Esophagus muscularis mucosa (tissue), 4 donors: ENCODE measurements around the gene WDR77. TPM values are rescaled to one million over a fixed set of nuclear protein-coding genes. Genes with fewer than 3 reads are reported as not detected.

Experiments
- DNase-seq: peaks from one replicate; pipeline ENCODE4 v3.0.0-alpha.2; 2017; ENCODE audit errors: extremely low spot score
- H3K27ac ChIP-seq, 4 donors: fragments of 200-600 bp; sonication (generic); replicated peaks in 1 of 4; 1 replicate in 3 of 4; 2 replicates in 1 of 4; pipeline ENCODE4 v1.5.1; 2016 to 2019; ENCODE audit warnings: mild to moderate bottlenecking in 1 of 4
- H3K27me3 ChIP-seq, 4 donors: fragments of 200-600 bp; sonication (generic); one replicate each; pipeline versions ENCODE4 v1.5.1 to v1.6.0; 2016 to 2019
- H3K36me3 ChIP-seq, 4 donors: fragments of 200-600 bp; sonication (generic); one replicate each; pipeline ENCODE4 v1.5.1; 2016 to 2019
- H3K4me1 ChIP-seq, 4 donors: fragments of 200-600 bp; sonication (generic); one replicate each; pipeline ENCODE4 v1.5.1; 2016 to 2019
- H3K4me3 ChIP-seq, 4 donors: fragments of 200-600 bp; sonication (generic); 1 replicate in 2 of 4; 2 replicates in 2 of 4; pipeline ENCODE4 v1.5.1; 2016 to 2019; ENCODE audit warnings: mild to moderate bottlenecking in 4 of 4, moderate library complexity in 1 of 4
- H3K9me3 ChIP-seq, 4 donors: fragments of 200-600 bp; sonication (generic); 1 replicate in 3 of 4; 2 replicates in 1 of 4; pipeline ENCODE4 v1.5.1; 2016 to 2019
- CTCF ChIP-seq, 3 experiments: fragments of 200-600 bp in 2 of 3; fragments of 450-650 bp in 1 of 3; sonication (generic) in 2 of 3; IDR thresholded peaks; one replicate each; pipeline ENCODE4 v1.5.1; 2017 to 2019; ENCODE audit warnings: antibody characterized with exemption in 3 of 3, mild to moderate bottlenecking in 2 of 3, moderate library complexity in 1 of 3
- EP300 ChIP-seq: sonication (generic); formaldehyde crosslinking; IDR thresholded peaks from one replicate; pipeline ENCODE4 v1.6.1; 2017; ENCODE audit warnings: antibody characterized with exemption
- POLR2A ChIP-seq: fragments of 450-650 bp; IDR thresholded peaks from one replicate; pipeline ENCODE4 v1.6.1; 2017; ENCODE audit warnings: antibody characterized with exemption, moderate library complexity, mild to moderate bottlenecking, low read depth
- POLR2AphosphoS5 ChIP-seq, 2 donors: sonication (generic); formaldehyde crosslinking; IDR thresholded peaks; one replicate each; pipeline ENCODE4 v1.6.1; 2017; ENCODE audit warnings: antibody characterized with exemption in 2 of 2
- WGBS: methylation state at CpG from one replicate; pipeline ENCODE4 v1.1.5; 2018; 5-methylcytosine and 5-hydroxymethylcytosine counted together
- intact Hi-C: fragments of 100-400 bp; cut with DNase I; formaldehyde crosslinking; loops from one replicate; pipeline ENCODE4 v1.15.1; 2023
- total RNA-seq, 4 donors: library from RNA; depleted of rRNA; stranded (reverse); fragments of >200 nt; gene quantifications; one replicate each; pipeline versions ENCODE4 v1.1.0 to v1.2.1, GENCODE V29; 2016

WDR77 gene
- total RNA-seq, 4 donors from 2014 or later, result 20.8 to 27.6 (median 25.7) TPM

DNA sequence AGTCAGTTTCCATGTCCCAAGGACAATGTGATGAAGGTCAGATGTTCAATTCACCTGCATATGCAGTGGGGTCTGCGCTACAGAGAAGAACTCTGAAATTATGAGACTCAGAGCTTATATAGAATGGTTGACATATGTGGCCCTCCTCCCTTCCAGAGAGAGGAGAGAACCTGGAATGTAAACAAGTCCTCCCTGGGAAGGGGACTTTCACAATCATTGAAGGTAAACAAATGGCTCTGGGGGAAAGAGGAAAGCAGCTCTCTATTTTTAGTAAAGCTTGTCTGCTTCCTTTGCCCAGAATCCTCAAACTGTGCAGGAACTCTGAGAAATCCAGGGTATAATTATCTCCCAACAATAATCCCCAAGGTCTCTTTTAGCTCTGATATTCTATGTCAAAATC is 31.3 kb downstream of the WDR77 start:
- 86% methylated on average over 1 of the region's 1 CpG for WGBS
- DNase-seq, result peak; percentile 4
- H3K27ac ChIP-seq, result no peak overlapping the region
- TF ChIP-seq POLR2A (no peak), CTCF (IDR thresholded peaks at IDR 0.05) (no peak)
- no peaks in the 10 kb centered on the region for H3K27me3 ChIP-seq
- H3K9me3 ChIP-seq, result no peaks in the 10 kb centered on the region
- intact Hi-C loops, result no loop called here
- no peak overlapping the region for H3K4me3 ChIP-seq
- H3K4me1 ChIP-seq, result peaks cover 0 to 8% (median 6%) of the 10 kb centered on the region in 4 donors
- peaks cover 3 to 28% (median 6%) of the 10 kb centered on the region in 4 donors for H3K36me3 ChIP-seq

DNA sequence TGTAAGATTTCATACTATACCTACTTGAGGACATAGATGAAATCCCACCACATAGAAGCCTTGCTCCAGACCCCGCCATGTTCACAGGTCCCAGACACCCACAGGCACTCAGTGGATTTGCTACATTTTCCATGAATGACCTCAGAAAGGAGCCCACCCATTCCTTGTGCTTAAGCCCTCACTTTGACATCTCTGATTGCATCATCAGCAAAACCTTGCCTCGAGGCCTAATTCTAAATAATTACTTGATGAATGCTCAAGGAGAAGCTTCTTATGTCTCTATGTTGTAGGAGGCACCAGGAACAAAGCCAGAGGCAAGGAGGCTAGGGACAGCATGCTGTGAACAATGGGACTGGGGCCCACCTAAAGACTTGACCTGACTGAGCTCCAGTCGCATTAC is 33.6 kb downstream of the WDR77 start:
- Histone ChIP-seq H3K4me1 (peaks cover 0 to 8% (median 6%) of the 10 kb centered on the region in 4 donors), H3K36me3 (peaks cover 0 to 17% (median 0%) of the 10 kb centered on the region in 4 donors), H3K27ac (no peak overlapping the region), H3K9me3 (no peaks in the 10 kb centered on the region), H3K27me3 (no peaks in the 10 kb centered on the region), H3K4me3 (no peak overlapping the region)
- WGBS, result 91% methylated on average over 3 of the region's 3 CpGs
- TF ChIP-seq POLR2A (no peak), EP300 (no peak), CTCF (IDR thresholded peaks at IDR 0.05) (no peak), POLR2AphosphoS5 (IDR thresholded peaks at IDR 0.05) (no peak)
- DNase-seq, result peak; percentile 42
- intact Hi-C loops, result no loop called here

GRCh38 chr1:111414756-111415155 is 34.3 kb downstream of the WDR77 start:
- H3K4me1 ChIP-seq, result peaks cover 0 to 8% (median 6%) of the 10 kb centered on the region in 4 donors
- H3K36me3 ChIP-seq, result peaks cover 0 to 17% (median 0%) of the 10 kb centered on the region in 4 donors
- intact Hi-C loops, result no loop called here
- no peak overlapping the region for H3K4me3 ChIP-seq
- H3K27me3 ChIP-seq, result no peaks in the 10 kb centered on the region
- H3K9me3 ChIP-seq, result no peaks in the 10 kb centered on the region
- no peak for DNase-seq
- no peak overlapping the region for H3K27ac ChIP-seq
- 43% methylated on average over 1 of the region's 2 CpGs for WGBS
- TF ChIP-seq CTCF (IDR thresholded peaks at IDR 0.05) (no peak), POLR2AphosphoS5 (IDR thresholded peaks at IDR 0.05) (no peak), POLR2A (no peak), EP300 (no peak)

DNA sequence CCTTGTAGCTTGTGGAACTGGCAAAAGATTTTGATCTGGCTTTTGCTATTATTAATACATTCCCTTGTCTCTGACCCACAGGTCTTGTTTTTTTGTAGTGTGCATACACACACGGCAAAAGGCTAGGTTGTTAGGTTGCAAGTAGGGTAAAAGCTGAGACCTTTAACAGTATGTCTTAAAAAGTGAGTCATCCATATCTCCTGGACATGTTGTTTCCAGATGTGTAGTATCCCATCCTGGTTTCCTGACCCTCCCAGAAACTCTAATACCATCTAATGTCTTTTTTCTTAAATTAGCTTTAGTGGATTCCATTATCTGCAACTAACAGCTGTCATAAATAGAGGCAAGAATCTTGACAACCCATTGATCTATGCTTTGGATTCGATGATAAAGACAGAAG is 36.2 kb downstream of the WDR77 start:
- Histone ChIP-seq H3K36me3 (peaks cover 0 to 17% (median 0%) of the 10 kb centered on the region in 4 donors), H3K27ac (no peak overlapping the region), H3K4me1 (peaks cover 0 to 4% (median 3%) of the 10 kb centered on the region in 4 donors), H3K4me3 (no peak overlapping the region), H3K27me3 (no peaks in the 10 kb centered on the region), H3K9me3 (no peaks in the 10 kb centered on the region)
- 91% methylated on average over 2 of the region's 2 CpGs for WGBS
- no peak for TF ChIP-seq CTCF (IDR thresholded peaks at IDR 0.05)
- no peak for TF ChIP-seq POLR2AphosphoS5 (IDR thresholded peaks at IDR 0.05)
- TF ChIP-seq EP300, result no peak
- TF ChIP-seq POLR2A, result no peak
- peak; percentile 37 for DNase-seq
- intact Hi-C loops, result no loop called here

GRCh38 chr1:111407301-111407700 is 41.8 kb downstream of the WDR77 start:
- Histone ChIP-seq H3K4me1 (peaks cover 0 to 5% (median 2%) of the 10 kb centered on the region in 4 donors), H3K9me3 (no peaks in the 10 kb centered on the region), H3K27me3 (peaks cover 0 to 8% (median 0%) of the 10 kb centered on the region in 4 donors), H3K4me3 (no peak overlapping the region), H3K27ac (no peak overlapping the region), H3K36me3 (no peaks in the 10 kb centered on the region)
- TF ChIP-seq POLR2A (no peak), CTCF (IDR thresholded peaks at IDR 0.05) (no peak), POLR2AphosphoS5 (IDR thresholded peaks at IDR 0.05) (no peak), EP300 (no peak)
- intact Hi-C loops, result no loop called here
- 69% methylated on average over 6 of the region's 6 CpGs for WGBS
- DNase-seq, result peak; percentile 84
